NCI-H345 treated with DMSO at 0.1 percent for 48 hours (cell line): Measurements from ENCODE around the gene ADAMTSL1.

ENCODE experiments used
- DNase-seq: peaks from one replicate; lab custom pipeline; 2025; ENCODE audit not compliant: unreplicated experiment; lab: John Stamatoyannopoulos, UW

ADAMTSL1 gene

GRCh38 chr9:18461496-18461895 is 12.5 kb upstream of the ADAMTSL1 start:
- no peak for DNase-seq

GRCh38 chr9:18463991-18464390 is 10.0 kb upstream of the ADAMTSL1 start:
- no peak for DNase-seq

- no peak for DNase-seq
These were observed 7.9 kb upstream of the ADAMTSL1 start for GRCh38 chr9:18466101-18466500.

GRCh38 chr9:18467696-18468095 is 6.3 kb upstream of the ADAMTSL1 start:
- DNase-seq, result no peak

GRCh38 chr9:18472435-18472834 is 1.5 kb upstream of the ADAMTSL1 start:
- DNase-seq, result no peak

GRCh38 chr9:18472841-18473251 is 1.1 kb upstream of the ADAMTSL1 start:
- DNase-seq, result no peak

GRCh38 chr9:18474783-18475182 is 830 bp downstream of the ADAMTSL1 start:
- DNase-seq, result no peak

GRCh38 chr9:18477121-18477660 is 3.2 kb downstream of the ADAMTSL1 start:
- DNase-seq, result no peak

GRCh38 chr9:18477719-18478118 is 3.8 kb downstream of the ADAMTSL1 start:
- no peak for DNase-seq

- DNase-seq, result no peak
These were observed 4.8 kb downstream of the ADAMTSL1 start for GRCh38 chr9:18478501-18479361.

GRCh38 chr9:18479405-18479804 is 5.5 kb downstream of the ADAMTSL1 start:
- no peak for DNase-seq

GRCh38 chr9:18480662-18481093 is 6.7 kb downstream of the ADAMTSL1 start:
- DNase-seq, result no peak

- DNase-seq, result no peak
These were observed 8.4 kb downstream of the ADAMTSL1 start for GRCh38 chr9:18482371-18482770.

- no peak for DNase-seq
These were observed 11.8 kb downstream of the ADAMTSL1 start for GRCh38 chr9:18485714-18486113.

- no peak for DNase-seq
These were observed 13.7 kb downstream of the ADAMTSL1 start for GRCh38 chr9:18487611-18488010.

GRCh38 chr9:18488886-18489285 is 14.9 kb downstream of the ADAMTSL1 start:
- no peak for DNase-seq

GRCh38 chr9:18489861-18490260 is 15.9 kb downstream of the ADAMTSL1 start:
- no peak for DNase-seq

- no peak for DNase-seq
These were observed 16.9 kb downstream of the ADAMTSL1 start for GRCh38 chr9:18490641-18491370.

- no peak for DNase-seq
These were observed 18.7 kb downstream of the ADAMTSL1 start for GRCh38 chr9:18492612-18493011.

GRCh38 chr9:18493451-18493993 is 19.6 kb downstream of the ADAMTSL1 start:
- DNase-seq, result no peak

GRCh38 chr9:18495065-18495464 is 21.1 kb downstream of the ADAMTSL1 start:
- DNase-seq, result no peak
